Right ventricle myocardium superior (tissue), 1 donor: ENCODE measurements around the gene ZHX3. TPM values are rescaled to one million over a fixed set of nuclear protein-coding genes. Genes with fewer than 3 reads are reported as not detected.
"Not testable (repeated sequence)": the region's sequence is repeated elsewhere in the genome, so short reads cannot be mapped to it uniquely, and the experiment has no call there.

ENCODE experiments used
- ATAC-seq: fragments of 200-7000 bp; cut with Tn5 transposase; one replicate; pipeline ENCODE4 v1.9.1; 2020; ENCODE audit warnings: mild to moderate bottlenecking; ENCODE audit not compliant: poor library complexity
- DNase-seq: peaks from one replicate; pipeline ENCODE4 v3.0.0-alpha.2; 2020
- intact Hi-C: fragments of 100-400 bp; cut with DNase I; formaldehyde crosslinking; loops from one replicate; pipeline ENCODE4 v1.11.2; 2022
- total RNA-seq: library from RNA; stranded (reverse); fragmentation: NEBNext Ultra II Directional; extraction: Animal tissue kit (Norgen Biotek cat#: 25700); gene quantifications from one replicate; pipeline ENCODE4 v1.2.1, GENCODE V29; 2021
- donor health status: DM: no; HTN: yes; CAD: no; lungs with severe emphysema.

ZHX3 gene
- total RNA-seq, 1 donor from 2014 or later: 31.7 TPM

DNA sequence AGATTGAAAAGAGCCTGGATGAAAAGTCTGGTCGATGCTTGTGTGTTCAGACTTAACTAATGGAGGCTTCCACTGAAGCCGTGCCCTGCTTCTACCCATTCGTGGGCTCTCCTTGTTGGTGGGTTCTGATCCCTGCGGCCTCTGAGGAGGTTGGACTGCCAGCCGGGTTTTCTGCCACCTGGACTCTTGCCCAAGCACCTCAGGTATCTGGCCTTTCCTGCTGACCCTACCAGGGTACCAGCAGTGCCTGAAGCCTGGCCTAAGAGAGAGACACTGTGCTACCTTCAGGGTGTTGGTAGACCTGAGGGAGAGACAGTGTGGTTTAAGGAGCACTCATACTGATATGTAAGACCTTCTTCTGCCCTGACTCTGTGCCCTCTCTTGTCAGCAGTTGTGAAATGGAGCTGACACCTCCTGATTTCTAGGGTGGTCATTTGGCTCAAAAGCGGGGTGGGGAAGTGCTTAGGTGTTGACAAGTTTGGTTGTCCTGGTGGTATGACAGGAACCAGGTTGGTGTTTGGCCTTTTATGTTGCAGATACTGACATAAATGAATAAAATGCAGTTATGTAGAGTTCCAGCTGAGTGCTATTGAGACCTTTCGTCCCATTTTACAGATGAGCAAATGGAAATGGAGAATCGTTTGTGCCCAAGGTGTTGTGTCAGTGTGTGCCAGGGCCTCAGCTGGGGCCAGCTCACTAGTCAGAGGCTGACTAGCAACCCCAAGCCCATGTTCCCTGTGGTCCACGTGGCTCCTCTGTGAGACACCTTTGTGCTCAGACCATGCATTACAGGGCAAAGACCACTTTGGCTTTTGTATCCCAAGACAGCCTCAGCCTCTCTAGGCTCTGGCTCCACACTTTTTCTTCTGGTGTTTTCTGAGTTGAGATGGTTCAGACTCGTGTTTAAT is 177.1 kb downstream of the ZHX3 start:
- intact Hi-C loops: no loop called here
- no peak for ATAC-seq

DNA sequence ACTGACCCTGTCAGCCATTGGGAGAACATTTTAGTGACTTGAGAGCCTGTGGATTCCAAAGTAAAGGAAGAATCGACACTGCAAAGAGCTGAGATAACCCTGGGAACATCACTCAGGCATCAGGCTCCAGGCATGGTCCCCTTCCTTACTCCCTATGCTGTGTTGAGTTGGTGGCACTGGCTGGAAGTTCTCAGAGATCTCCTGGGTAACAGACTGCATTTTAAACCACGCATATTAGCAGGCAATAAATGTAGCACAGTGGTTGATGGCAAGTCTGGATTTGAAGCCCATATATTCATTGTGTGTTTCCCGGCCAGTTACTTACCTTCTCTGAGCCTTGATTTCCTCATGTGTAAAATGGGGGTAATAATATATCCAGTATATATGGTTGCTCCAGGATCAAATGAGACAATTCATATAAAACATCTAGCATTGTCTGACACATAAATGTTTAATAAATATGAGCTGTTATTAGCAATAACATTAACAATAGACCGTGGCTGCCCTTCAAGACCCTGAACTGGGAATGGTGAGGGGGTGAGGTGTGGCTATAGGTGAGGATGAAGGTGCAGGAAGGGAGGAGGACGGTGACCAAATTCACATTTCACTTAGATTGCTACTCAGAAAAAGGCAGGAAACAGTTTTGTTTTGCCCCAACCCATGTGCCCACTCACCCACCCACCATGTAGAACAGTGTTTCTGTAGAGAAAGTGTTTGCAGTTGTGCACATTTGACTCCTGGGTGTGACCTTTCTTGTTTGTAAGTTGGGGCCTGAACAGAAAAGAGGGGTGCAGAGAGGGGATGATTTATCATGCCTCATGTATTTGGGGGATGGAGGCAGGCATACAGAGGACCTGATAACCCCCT is 178.1 kb downstream of the ZHX3 start:
- intact Hi-C loops: loop anchor here (10.0 kb wide), 2 partner anchors 195 to 275 kb away; no protein-coding TSS in a partner anchor
- no peak for ATAC-seq
- DNase-seq: no peak

More for the DNA sequence above, 177.1 kb downstream of the ZHX3 start:
- no peak for DNase-seq

DNA sequence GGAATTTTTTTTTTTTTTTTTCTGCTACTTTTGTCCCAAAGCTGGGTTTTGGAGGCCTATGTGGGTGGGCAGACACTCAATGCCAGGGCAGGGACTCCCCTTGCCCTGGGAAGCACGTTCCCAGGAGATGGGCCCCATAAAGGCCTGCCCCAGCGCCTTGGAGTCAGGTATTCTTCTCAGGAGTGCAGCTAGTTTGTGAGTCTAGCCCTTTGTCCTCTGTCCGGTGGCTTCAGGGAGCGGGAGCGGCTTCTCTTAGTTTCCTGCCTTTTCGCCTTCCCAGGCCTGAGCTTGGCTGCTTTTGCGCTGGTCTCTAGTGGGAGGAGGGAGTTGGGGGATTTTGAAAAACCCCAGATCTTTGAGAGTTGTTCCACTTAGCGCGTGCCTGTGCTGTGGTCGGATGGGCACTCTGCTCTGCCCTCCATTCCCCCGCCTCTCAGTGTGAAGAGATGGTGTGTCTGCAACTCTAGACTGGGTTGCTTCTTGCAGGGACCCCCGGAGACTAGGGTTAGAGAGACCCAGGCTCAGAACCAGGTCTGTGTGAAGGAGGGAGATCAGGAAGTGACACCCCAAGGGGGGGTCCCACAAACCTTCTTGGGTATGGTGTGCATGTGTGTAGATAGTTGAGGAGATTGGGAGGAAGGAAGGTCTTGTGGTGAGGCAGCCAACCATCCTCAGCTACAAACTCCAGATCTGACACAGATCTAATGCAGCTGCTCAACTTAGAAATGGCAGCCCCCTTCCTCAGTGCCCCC is 178.9 kb downstream of the ZHX3 start:
- ATAC-seq (no peak), DNase-seq (no peak)
- intact Hi-C loops: loop anchor here (10.0 kb wide), 2 partner anchors 196 to 276 kb away; no protein-coding TSS in a partner anchor

DNA sequence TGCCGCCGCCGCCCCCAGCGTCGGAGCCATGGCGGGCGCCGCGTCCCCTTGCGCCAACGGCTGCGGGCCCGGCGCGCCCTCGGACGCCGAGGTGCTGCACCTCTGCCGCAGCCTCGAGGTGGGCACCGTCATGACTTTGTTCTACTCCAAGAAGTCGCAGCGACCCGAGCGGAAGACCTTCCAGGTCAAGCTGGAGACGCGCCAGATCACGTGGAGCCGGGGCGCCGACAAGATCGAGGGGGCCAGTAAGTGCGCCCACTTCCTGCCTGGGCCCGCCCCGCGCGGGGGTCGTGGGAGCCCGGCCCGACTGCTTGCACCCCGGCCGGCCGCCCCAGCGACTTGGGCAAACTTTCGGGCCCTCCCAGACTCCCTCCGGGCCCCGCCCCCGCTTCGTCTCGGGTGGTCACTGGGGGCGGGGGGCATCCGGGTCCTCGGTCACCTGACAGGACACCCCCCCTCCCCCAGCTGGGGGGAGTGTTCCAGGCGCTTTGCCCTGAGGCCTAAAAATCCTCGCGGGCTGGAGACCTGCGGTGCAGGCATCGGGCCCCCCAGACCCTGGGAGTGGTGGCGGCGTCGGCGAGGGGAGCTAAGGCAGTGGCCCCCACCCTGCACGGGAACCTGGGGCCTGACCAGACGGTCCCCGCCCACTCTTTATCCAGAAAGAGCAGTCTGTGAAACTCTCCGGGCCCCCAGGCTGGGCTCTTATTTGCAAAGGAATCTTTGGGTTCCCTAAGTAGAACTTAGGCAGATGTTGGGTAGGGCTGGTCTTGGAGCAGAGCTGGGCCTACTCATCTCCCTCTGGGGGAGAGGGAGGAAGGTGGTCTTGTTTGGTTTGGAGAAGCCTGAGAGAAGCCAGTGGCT is 179.7 kb downstream of the ZHX3 start:
- peak; percentile 13 for ATAC-seq
- peak; percentile 84 for DNase-seq
- intact Hi-C loops: loop anchor here (10.0 kb wide), 2 partner anchors 197 to 277 kb away; no protein-coding TSS in a partner anchor

DNA sequence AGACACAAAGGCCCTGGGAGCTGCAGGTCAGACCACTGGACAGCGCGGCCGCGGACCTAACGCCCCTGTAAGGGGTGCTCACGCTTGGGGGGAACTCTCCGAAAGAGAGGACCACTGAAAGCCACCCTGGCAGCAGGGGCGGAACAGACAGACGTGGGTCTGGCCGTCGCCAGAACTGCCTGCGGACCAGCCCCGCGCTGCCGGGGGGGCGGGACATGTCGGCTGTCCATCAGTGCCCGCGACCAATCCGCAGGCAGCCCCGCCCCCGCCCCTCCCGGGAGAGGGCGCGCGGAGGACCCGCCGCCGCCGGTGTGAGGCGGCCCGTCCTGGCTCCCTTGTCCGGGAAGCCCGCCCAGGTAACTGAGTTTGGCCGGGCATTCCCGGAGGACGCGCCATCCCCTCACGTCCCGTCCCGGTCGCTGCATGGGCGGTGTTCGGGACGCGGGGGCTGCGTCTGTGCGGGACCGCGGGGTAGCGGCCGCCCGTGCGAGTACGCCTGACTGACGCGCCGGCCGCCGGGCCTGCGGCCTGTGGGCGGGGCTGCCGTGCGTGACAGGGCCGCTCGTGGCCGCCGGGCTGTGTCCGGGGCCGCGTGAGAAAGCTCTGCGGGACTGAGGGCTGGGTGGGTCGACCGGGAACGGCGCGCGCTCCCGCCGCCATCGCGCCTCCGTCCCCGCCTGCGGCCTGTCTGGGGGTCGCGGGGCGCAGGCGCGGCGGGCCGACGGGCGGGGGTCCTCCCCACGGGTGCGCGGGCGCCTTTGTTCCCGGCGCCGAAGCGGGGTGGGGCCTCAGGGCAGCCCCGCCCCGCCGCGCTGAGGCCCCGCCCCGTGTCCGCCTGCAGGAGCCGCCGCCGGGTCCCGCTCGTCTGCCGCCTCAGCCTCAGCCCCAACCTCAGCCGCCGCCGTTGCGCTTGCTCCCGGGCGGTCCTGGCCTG is 180.6 kb downstream of the ZHX3 start, which contains the start of gene PLCG1:
Gene PLCG1, plus strand, starts transcription at position 864 of the 934 bp plus-strand sequence. CDS start 99 bp downstream, outside the sequence.
- ATAC-seq (peak; percentile 91), DNase-seq (peak; percentile 94)
- intact Hi-C loops: loop anchor here (10.0 kb wide), 2 partner anchors 198 to 278 kb away; no protein-coding TSS in a partner anchor

DNA sequence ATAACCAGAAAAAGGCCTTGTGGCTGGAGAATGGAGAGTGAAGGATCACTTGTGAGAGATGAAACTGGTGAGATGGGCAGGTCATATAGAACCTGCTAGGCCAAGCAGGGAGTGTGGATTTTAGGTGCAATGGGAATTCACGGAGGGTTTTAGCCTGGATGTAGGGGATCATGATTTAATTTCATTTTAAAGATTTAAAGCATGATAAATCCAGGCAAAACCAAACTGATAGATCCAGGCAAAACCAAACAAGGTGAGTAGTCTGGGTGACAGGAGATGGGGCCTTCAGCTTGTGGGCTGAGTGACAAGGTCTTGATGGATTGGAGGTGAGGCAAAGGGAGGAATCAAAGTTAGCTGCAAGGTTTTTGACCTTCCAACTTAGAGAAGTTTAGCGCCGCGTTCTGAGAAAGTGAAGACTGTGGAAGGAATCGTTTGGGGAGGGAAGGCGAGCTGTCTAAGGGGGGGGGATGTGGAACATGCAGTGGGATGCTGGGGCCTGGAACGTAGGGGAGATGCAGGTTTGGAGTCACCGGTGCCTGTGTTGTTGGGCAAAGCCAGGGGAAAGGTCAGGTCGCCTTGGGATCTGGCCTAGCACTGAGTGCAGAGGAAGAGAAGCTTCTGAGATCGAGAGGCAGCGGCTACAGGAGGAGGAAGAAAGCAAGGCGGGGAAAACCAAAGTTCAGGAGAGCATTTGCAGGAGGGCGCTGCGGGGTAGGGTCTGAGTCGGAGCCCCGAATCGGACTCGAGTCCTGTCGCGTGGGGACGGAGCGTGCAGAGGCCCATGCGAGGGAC is 181.4 kb downstream of the ZHX3 start:
- intact Hi-C loops: loop anchor here (10.0 kb wide), 2 partner anchors 199 to 279 kb away; no protein-coding TSS in a partner anchor
- no peak for ATAC-seq
- DNase-seq: no peak

DNA sequence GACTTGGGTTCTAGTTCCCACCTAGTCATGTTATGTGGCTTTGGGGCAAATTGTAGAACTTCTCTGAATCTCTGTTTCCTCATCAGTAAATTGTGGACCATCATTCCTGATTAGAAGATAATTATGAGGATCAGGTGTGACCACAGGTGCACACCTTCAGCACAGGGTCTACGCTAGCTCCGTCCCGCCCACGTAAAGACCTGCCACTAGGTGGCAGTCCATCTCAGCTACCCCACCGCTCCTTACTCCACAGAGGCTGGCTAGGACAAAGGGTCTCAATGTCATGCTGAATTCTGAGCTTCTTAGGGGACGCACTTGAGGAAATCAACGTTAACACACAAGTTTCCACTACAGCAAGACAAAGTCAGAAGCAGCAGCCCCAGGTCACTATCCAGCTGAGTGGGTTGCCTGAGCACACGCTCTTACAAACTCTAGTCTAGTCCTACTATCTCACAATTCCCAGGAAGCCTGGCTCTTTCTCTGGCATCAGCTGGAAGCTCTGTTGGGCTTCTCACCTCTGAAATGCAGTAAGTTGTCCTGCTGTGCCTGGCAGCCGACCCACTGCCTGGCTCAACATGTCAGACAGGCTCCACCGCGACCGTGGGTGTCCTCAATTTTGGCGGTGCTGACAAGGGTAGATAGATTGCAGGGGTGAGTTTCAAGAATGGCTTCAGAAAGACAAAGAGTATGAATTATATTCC is 182.2 kb downstream of the ZHX3 start:
- no peak for ATAC-seq

DNA sequence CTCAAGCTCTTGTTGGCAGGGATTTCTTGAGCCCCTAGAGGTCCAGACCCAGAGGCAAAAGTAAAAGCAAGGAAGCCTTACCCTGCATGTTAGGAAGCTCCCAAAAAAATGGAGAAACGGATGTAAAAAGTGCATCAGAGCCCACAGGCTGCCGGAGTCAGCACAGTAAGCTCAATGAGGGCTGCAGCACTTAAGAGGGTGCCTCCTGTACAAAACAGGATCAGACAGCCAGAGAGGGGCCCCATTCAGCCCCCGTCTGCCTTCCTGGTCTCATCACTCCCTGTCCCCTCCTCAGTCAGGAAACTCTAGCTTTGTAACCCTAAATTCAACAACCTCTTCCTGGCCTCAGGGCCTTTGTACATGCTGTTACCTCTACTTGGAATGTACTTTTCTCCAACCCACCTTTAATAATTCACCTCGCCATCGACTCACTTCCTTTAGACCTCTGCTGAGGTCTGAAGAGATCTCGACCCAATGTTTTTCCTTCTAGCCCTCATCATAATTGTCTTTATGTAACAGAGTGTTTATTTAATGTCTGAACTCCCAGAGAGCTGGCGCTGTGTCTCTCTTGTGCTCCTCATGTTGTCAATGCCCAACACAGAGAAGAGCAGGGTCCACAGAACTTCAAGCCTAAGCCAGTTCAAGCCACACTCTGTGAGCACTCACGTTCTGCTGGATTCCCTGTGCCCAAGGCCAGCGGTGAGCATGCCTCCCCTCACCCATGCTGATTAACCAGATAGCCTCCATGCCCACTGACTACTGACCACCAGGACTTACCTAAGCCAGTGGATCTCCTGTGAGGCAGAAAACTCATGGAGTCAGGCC is 183.0 kb downstream of the ZHX3 start:
- ATAC-seq: no peak
- no peak for DNase-seq
- intact Hi-C loops: loop anchor here (10.0 kb wide), 2 partner anchors 200 to 280 kb away; no protein-coding TSS in a partner anchor

More for the DNA sequence above, 182.2 kb downstream of the ZHX3 start:
- intact Hi-C loops: loop anchor here (10.0 kb wide), 2 partner anchors 199 to 279 kb away; no protein-coding TSS in a partner anchor
- peak; percentile 57 for DNase-seq

DNA sequence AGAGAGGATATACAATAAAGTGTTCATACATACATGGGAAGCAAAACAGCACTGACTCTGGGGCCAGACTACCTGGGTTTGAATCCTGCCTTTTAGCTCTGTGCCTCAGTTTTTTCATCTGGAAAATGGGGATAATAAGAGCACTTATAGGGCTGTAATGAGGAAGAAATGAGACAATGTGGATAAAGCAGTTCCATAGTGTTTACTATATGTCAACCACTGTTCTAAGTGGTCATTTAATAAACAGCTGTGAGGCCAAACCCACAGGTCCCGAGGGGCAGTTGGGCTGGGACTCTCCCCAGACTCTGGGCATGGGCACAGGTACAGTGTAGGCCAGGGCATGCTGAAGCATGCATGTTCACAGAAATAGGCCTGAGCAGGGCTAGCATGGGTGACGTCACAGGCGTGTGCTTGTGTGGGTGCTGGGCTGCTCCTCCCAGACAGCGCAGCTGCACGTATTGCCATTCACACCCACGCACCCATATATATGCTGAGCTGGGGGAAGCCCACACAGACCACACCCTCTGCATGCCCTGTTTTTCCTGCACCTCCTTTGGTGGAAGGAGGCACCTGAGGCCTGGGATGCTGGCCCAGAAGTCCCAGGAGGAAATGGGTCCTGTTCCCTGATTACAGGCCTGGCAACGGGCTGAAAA is 183.7 kb downstream of the ZHX3 start:
- intact Hi-C loops: loop anchor here (10.0 kb wide), 2 partner anchors 201 to 281 kb away; no protein-coding TSS in a partner anchor

DNA sequence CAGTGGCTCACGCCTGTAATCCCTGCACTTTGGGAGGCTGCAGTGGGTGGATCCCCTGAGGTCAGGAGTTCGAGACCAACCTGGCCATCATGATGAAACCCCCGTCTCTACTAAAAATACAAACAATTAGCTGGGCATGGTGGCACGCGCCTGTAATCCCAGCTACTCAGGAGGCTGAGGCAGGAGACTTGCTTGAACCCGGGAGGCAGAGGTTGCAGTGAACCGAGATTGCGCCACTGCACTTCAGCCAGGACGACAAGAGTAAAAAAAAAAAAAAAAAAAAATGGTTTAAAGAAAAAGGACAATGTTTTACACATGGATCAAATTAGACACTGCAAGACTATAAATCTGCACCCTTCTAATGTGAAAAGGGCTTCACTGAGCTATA is 185.1 kb downstream of the ZHX3 start:
- intact Hi-C loops: loop anchor here (10.0 kb wide), 2 partner anchors 202 to 282 kb away; no protein-coding TSS in a partner anchor
- DNase-seq, ATAC-seq: not testable (repeated sequence)

More for the DNA sequence above, 183.7 kb downstream of the ZHX3 start:
- DNase-seq: no peak
- ATAC-seq: no peak

DNA sequence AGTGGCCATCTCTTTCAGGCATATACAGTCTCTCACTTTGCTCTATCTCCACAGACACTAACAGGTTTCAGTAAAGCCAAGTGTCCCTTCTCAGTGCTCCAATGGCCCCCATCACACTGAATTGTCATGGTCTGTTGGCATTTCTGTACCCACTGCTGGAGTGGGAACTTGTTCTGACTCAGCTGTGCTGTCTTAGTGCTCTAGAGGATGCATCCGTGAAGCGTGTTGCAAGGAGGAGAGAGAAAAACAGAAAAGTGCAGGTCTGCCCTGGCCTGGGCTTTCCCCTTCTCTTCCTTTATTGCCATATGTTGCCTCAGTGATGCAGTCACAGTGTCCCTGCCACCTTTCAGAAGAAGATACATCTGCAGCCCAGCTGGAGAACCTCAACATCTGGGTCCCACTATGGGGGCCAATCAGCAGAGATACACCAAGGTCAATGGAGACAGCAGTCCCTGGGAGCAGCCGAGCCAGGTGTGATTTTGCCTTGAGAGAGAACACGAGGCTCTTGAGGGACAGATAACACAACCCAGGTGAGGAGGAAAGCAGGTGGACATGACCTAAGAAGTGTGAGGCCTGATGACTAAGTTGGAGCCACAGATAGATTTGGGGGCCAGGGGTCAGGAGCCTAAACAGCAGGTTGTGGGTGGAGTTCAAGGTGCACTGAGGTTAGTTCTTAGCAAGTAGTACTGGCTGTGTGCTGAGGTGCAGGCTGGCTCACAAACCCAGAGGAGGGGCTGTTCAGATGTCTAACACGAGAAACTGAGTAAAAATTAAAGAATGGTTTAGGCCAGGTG is 185.7 kb downstream of the ZHX3 start:
- ATAC-seq (no peak), DNase-seq (no peak)
- intact Hi-C loops: loop anchor here (10.0 kb wide), 2 partner anchors 203 to 283 kb away; no protein-coding TSS in a partner anchor
